HFFc6 (cell line): Measurements from ENCODE around the gene SLC18A2. TPM values are rescaled to one million over a fixed set of nuclear protein-coding genes. Genes with fewer than 3 reads are reported as not detected.
A peak's percentile ranks its signal among the peaks of the same experiment; 100 is the strongest.

ENCODE experiments used
- DNase-seq: peaks from one replicate; pipeline ENCODE4 v3.0.0-alpha.2; 2018
- H3K27ac Mint-ChIP-seq: 2 replicates; pipeline ENCODE4 v1.8.0; 2020; ENCODE audit warnings: mild to moderate bottlenecking, mixed read lengths
- H3K27me3 Mint-ChIP-seq: 2 replicates; pipeline ENCODE4 v1.8.0; 2021; ENCODE audit warnings: mild to moderate bottlenecking, moderate library complexity, mixed read lengths; ENCODE audit not compliant: insufficient read depth
- H3K36me3 Mint-ChIP-seq: 2 replicates; pipeline ENCODE4 v1.8.0; 2021; ENCODE audit warnings: low read depth, mixed read lengths
- H3K4me1 Mint-ChIP-seq: 2 replicates; pipeline ENCODE4 v1.8.0; 2020; ENCODE audit warnings: low read depth, mixed read lengths
- H3K4me3 Mint-ChIP-seq: 2 replicates; pipeline ENCODE4 v1.8.0; 2020; ENCODE audit warnings: mild to moderate bottlenecking, moderate library complexity, mixed read lengths
- H3K9me3 Mint-ChIP-seq: 2 replicates; pipeline ENCODE4 v1.8.0; 2020; ENCODE audit warnings: mild to moderate bottlenecking, mixed read lengths
- total RNA-seq, 6 experiments: library from RNA; stranded (reverse); fragmentation: NEBNext Ultra II Directional; extraction: Animal tissue kit (Norgen Biotek cat#: 25700); gene quantifications; 2 replicates in 1 of 6; 3 replicates in 5 of 6; pipeline ENCODE4 v1.2.3, GENCODE V29; 2021
- TF ChIP-seq, protein P1 (sequence below): fragments of 200-600 bp; sonication (generic); IDR thresholded peaks from 2 replicates; pipeline ENCODE4 v1.5.0; 2021; ENCODE audit warnings: antibody characterized with exemption, mild to moderate bottlenecking

SLC18A2 gene
- total RNA-seq, 6 experiments from 2014 or later: not detected

DNA sequence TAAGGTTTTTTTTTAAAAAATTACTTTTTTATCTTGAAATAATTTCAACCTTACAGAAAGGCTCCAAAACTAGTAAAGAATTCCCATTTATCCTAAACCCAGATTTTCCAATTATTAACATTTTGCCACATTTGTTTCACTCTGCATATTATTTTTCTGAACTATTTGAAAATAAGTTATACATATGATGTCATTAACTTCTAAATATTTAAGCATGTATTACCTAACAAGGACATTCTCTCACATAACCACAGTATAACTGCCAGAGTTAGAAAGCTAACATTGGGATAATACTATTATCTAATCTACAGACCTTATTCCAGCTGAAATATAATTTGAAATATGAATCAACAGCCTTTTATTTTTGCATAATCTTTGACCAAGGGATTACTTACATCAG lies 65.8 kb downstream of the SLC18A2 start:
- TF ChIP-seq, protein P1, sequence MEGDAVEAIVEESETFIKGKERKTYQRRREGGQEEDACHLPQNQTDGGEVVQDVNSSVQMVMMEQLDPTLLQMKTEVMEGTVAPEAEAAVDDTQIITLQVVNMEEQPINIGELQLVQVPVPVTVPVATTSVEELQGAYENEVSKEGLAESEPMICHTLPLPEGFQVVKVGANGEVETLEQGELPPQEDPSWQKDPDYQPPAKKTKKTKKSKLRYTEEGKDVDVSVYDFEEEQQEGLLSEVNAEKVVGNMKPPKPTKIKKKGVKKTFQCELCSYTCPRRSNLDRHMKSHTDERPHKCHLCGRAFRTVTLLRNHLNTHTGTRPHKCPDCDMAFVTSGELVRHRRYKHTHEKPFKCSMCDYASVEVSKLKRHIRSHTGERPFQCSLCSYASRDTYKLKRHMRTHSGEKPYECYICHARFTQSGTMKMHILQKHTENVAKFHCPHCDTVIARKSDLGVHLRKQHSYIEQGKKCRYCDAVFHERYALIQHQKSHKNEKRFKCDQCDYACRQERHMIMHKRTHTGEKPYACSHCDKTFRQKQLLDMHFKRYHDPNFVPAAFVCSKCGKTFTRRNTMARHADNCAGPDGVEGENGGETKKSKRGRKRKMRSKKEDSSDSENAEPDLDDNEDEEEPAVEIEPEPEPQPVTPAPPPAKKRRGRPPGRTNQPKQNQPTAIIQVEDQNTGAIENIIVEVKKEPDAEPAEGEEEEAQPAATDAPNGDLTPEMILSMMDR: no peak
- Mint-ChIP-seq H3K36me3 (peaks cover 35% of the 10 kb centered on the region), H3K4me3 (no peak overlapping the region), H3K4me1 (peaks cover 21% of the 10 kb centered on the region), H3K27ac (no peak overlapping the region), H3K27me3 (no peaks in the 10 kb centered on the region), H3K9me3 (peaks cover 7% of the 10 kb centered on the region)
- no peak for DNase-seq

DNA sequence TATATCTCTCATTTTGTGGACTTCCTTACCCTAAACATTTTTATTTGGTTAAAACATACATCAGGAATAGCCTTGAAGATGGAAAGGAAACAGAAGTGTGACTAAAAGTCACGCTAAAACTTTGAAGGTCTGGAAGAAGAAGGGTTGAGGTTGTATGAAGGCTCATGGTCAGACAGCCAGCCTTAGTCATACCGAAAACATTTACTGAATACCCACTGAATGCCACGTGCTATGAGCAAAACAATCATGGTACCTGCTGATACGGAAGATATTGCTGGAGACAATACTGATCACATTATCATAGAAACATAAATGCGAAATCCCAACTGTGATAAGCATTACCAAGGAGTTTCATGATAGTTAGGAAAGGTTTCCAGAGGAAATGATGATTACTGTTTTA lies 70.3 kb downstream of the SLC18A2 start:
- Mint-ChIP-seq H3K4me1 (peaks cover 34% of the 10 kb centered on the region), H3K27ac (no peak overlapping the region), H3K36me3 (peaks cover 15% of the 10 kb centered on the region; the same call in 1 of the 2 replicates), H3K4me3 (no peak overlapping the region), H3K9me3 (no peaks in the 10 kb centered on the region), H3K27me3 (no peaks in the 10 kb centered on the region; the same call in 1 of the 2 replicates)
- no peak for DNase-seq
- TF ChIP-seq, protein P1: no peak

DNA sequence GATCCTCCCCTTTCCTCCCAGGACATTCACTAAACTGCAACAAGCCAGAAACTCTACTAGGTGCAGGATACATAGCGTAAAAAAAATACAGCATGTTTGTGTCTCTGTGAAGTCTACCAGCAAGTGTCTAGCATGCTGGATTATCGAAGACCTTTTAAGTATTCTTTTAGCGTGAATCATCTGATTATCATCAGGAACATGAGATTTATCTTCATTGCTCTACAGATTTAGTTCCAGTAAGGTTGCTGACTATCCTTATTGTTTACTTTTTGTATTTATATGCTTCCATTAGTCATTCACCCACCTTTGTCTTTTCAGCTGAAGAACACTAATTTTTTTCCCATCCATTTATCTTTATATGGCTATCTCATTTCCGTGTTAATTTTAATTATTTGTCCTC lies 71.5 kb downstream of the SLC18A2 start:
- H3K36me3 Mint-ChIP-seq: peaks cover 15% of the 10 kb centered on the region; the same call in 1 of the 2 replicates
- DNase-seq: peak; percentile 51
- H3K4me1 Mint-ChIP-seq: peaks cover 34% of the 10 kb centered on the region
- H3K27ac Mint-ChIP-seq: no peak overlapping the region
- no peaks in the 10 kb centered on the region; the same call in 1 of the 2 replicates for H3K27me3 Mint-ChIP-seq
- H3K9me3 Mint-ChIP-seq: no peaks in the 10 kb centered on the region
- no peak overlapping the region for H3K4me3 Mint-ChIP-seq
- TF ChIP-seq, protein P1: no peak

DNA sequence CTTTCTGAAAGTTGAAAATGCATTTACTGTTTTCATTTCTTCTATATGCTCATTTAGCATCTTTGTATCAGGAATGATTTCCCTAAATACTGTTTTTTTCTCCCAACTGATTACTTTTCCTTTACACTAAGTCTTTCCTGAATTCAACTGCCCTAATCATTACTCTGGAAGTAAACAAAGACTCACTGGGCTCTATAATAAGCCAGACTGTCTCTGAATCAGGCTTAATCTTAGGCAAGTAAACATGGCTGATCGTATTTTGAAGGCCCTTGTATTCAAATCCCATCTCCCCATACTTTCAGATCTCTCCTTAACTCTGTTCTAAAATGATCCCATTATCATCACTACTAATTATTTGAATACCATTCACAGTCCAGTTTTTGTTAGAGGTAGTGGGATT lies 72.7 kb downstream of the SLC18A2 start:
- H3K9me3 Mint-ChIP-seq: no peaks in the 10 kb centered on the region
- TF ChIP-seq, protein P1: no peak
- no peak overlapping the region for H3K4me3 Mint-ChIP-seq
- peaks cover 15% of the 10 kb centered on the region; the same call in 1 of the 2 replicates for H3K36me3 Mint-ChIP-seq
- H3K27me3 Mint-ChIP-seq: no peaks in the 10 kb centered on the region; the same call in 1 of the 2 replicates
- no peak for DNase-seq
- no peak overlapping the region for H3K27ac Mint-ChIP-seq
- H3K4me1 Mint-ChIP-seq: peaks cover 34% of the 10 kb centered on the region

DNA sequence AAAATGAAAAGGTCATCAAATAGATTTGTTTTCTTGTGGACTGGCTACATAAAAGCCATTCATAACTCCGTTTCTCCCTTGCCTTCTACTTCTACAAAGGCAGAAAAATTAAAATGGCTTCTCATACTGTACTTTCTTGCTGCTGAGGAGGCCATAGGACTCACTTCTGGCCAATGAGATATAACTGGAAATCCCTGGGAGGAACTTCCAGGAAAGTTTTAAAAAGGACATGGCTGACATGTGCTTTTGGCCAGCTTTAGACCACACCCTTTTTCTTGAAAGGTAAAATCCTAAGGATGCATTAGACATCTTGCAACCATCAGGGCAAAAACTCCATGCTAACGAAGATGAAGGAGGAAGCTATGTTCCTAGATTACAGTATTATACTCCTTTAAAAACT lies 75.8 kb downstream of the SLC18A2 start:
- DNase-seq: no peak
- Mint-ChIP-seq H3K4me1 (peaks cover 16% of the 10 kb centered on the region), H3K36me3 (peaks cover 12% of the 10 kb centered on the region; the same call in 1 of the 2 replicates), H3K27ac (no peak overlapping the region), H3K4me3 (no peak overlapping the region), H3K27me3 (no peaks in the 10 kb centered on the region; the same call in 1 of the 2 replicates), H3K9me3 (no peaks in the 10 kb centered on the region)
- TF ChIP-seq, protein P1: no peak
